Central memory CD8-positive, alpha-beta T cell (primary cell): ENCODE data around the gene SECISBP2.
"Not testable (repeated sequence)": the region's sequence is repeated elsewhere in the genome, so short reads cannot be mapped to it uniquely, and the experiment has no call there.

Source experiments
- ATAC-seq: fragments of 150-1000 bp; cut with Tn5 transposase; replicated peaks from 2 replicates; pipeline ENCODE4 v1.10.0; 2022; ENCODE audit warnings: mild to moderate bottlenecking, moderate FRiP score, moderate number of reproducible peaks; ENCODE audit not compliant: poor library complexity, severe bottlenecking; ENCODE audit errors: extremely low read depth
- DNase-seq, 2 donors: peaks; one replicate each; pipeline ENCODE4 v3.0.0; 2021; ENCODE audit warnings: low spot score in 2 of 2
- H3K27ac Mint-ChIP-seq: one replicate; pipeline ENCODE4 v1.8.0; 2022; ENCODE audit warnings: low read depth, mild to moderate bottlenecking, moderate library complexity, mixed read lengths
- H3K27me3 Mint-ChIP-seq: one replicate; pipeline ENCODE4 v1.8.0; 2022; ENCODE audit warnings: mixed read lengths
- H3K36me3 Mint-ChIP-seq: one replicate; pipeline ENCODE4 v1.8.0; 2022; ENCODE audit warnings: mild to moderate bottlenecking, moderate library complexity, mixed read lengths; ENCODE audit not compliant: insufficient read depth
- H3K4me1 Mint-ChIP-seq: one replicate; pipeline ENCODE4 v1.8.0; 2022; ENCODE audit warnings: mixed read lengths
- H3K4me3 Mint-ChIP-seq: one replicate; pipeline ENCODE4 v1.8.0; 2022; ENCODE audit warnings: mild to moderate bottlenecking, moderate library complexity, mixed read lengths
- H3K9me3 Mint-ChIP-seq: one replicate; pipeline ENCODE4 v1.8.0; 2022; ENCODE audit warnings: mixed read lengths

The SECISBP2 gene

DNA sequence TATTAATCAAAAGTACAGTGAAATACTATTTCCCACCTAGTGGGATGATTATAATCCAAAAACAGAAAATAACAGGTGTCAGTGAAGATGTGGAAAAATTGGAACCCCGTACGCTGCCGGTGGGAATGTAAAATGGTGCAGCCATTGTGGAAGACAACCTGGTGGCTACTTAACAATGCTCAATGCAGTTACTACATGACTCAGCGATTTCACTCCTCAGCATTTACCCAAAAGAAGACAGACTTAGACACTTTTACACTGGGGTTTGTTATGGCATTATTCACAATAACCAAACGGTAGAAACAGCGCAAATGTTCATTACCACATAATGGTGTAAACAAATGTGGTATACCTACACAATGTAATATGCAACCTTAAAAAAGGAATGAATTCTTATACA lies 23.9 kb downstream of the SECISBP2 start:
- ATAC-seq: no peak
- peaks cover 28% of the 10 kb centered on the region for H3K4me1 Mint-ChIP-seq
- no peaks in the 10 kb centered on the region for H3K27me3 Mint-ChIP-seq
- no peaks in the 10 kb centered on the region for H3K9me3 Mint-ChIP-seq
- DNase-seq: no peak
- H3K4me3 Mint-ChIP-seq: no peak overlapping the region
- no peak overlapping the region for H3K27ac Mint-ChIP-seq
- H3K36me3 Mint-ChIP-seq: peaks cover 78% of the 10 kb centered on the region

GRCh38 chr9:89342948-89343347 lies 24.6 kb downstream of the SECISBP2 start:
- H3K27ac Mint-ChIP-seq: no peak overlapping the region
- peaks cover 22% of the 10 kb centered on the region for H3K4me1 Mint-ChIP-seq
- H3K36me3 Mint-ChIP-seq: peaks cover 76% of the 10 kb centered on the region
- ATAC-seq: no peak
- no peaks in the 10 kb centered on the region for H3K9me3 Mint-ChIP-seq
- DNase-seq: no peak
- H3K27me3 Mint-ChIP-seq: no peaks in the 10 kb centered on the region
- H3K4me3 Mint-ChIP-seq: no peak overlapping the region

DNA sequence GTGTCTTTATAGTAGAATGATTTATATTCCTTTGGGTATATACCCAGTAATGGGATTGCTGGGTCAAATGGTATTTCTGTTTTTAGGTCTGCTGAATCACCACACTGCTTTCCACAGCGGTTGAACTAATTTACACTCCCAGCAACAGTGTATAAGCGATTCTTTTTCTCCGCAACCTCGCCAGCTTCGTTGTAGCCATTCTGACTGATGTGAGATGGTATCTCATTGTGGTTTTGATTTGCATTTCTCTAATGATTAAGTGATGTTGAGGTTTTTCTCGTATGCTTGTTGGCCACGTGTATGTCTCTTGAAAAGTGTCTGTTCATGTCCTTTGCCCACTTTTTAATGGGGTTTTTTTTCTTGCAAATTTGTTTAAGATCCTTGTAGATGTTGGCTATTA lies 25.5 kb downstream of the SECISBP2 start:
- not testable (repeated sequence) for DNase-seq, ATAC-seq, H3K4me3 Mint-ChIP-seq, H3K27ac Mint-ChIP-seq, H3K27me3 Mint-ChIP-seq, H3K9me3 Mint-ChIP-seq
- H3K36me3 Mint-ChIP-seq: peaks cover 81% of the 10 kb centered on the region
- peaks cover 22% of the 10 kb centered on the region for H3K4me1 Mint-ChIP-seq

- H3K27me3 Mint-ChIP-seq: no peaks in the 10 kb centered on the region
- H3K36me3 Mint-ChIP-seq: peaks cover 86% of the 10 kb centered on the region
- no peak overlapping the region for H3K4me3 Mint-ChIP-seq
- H3K4me1 Mint-ChIP-seq: peaks cover 21% of the 10 kb centered on the region
- no peak for DNase-seq
- ATAC-seq: no peak
- H3K27ac Mint-ChIP-seq: peak overlapping the region; percentile 56
- H3K9me3 Mint-ChIP-seq: no peaks in the 10 kb centered on the region
Measured at GRCh38 chr9:89345476-89345875, 27.2 kb downstream of the SECISBP2 start.

GRCh38 chr9:89346696-89347095 lies 28.4 kb downstream of the SECISBP2 start:
- Mint-ChIP-seq H3K27me3 (no peaks in the 10 kb centered on the region), H3K27ac (no peak overlapping the region), H3K36me3 (peaks cover 86% of the 10 kb centered on the region), H3K4me3 (no peak overlapping the region), H3K4me1 (peaks cover 27% of the 10 kb centered on the region), H3K9me3 (no peaks in the 10 kb centered on the region)
- ATAC-seq (no peak), DNase-seq (no peak)

GRCh38 chr9:89347651-89348050 lies 29.4 kb downstream of the SECISBP2 start:
- ATAC-seq: no peak
- Mint-ChIP-seq H3K27me3 (no peaks in the 10 kb centered on the region), H3K4me3 (no peak overlapping the region), H3K9me3 (no peaks in the 10 kb centered on the region), H3K4me1 (peaks cover 37% of the 10 kb centered on the region), H3K27ac (no peak overlapping the region), H3K36me3 (peaks cover 81% of the 10 kb centered on the region)
- no peak for DNase-seq

GRCh38 chr9:89349607-89350006 lies 31.3 kb downstream of the SECISBP2 start:
- H3K36me3 Mint-ChIP-seq: peaks cover 79% of the 10 kb centered on the region
- no peak for DNase-seq
- no peaks in the 10 kb centered on the region for H3K9me3 Mint-ChIP-seq
- no peak overlapping the region for H3K27ac Mint-ChIP-seq
- no peaks in the 10 kb centered on the region for H3K27me3 Mint-ChIP-seq
- ATAC-seq: no peak
- H3K4me3 Mint-ChIP-seq: no peak overlapping the region
- peaks cover 45% of the 10 kb centered on the region for H3K4me1 Mint-ChIP-seq

- Mint-ChIP-seq H3K4me3 (no peak overlapping the region), H3K27me3 (no peaks in the 10 kb centered on the region), H3K36me3 (peaks cover 74% of the 10 kb centered on the region), H3K27ac (peak overlapping the region; percentile 90), H3K4me1 (peaks cover 34% of the 10 kb centered on the region), H3K9me3 (no peaks in the 10 kb centered on the region)
- DNase-seq: no peak
- ATAC-seq: no peak
Measured at GRCh38 chr9:89350988-89351557, 32.8 kb downstream of the SECISBP2 start.

DNA sequence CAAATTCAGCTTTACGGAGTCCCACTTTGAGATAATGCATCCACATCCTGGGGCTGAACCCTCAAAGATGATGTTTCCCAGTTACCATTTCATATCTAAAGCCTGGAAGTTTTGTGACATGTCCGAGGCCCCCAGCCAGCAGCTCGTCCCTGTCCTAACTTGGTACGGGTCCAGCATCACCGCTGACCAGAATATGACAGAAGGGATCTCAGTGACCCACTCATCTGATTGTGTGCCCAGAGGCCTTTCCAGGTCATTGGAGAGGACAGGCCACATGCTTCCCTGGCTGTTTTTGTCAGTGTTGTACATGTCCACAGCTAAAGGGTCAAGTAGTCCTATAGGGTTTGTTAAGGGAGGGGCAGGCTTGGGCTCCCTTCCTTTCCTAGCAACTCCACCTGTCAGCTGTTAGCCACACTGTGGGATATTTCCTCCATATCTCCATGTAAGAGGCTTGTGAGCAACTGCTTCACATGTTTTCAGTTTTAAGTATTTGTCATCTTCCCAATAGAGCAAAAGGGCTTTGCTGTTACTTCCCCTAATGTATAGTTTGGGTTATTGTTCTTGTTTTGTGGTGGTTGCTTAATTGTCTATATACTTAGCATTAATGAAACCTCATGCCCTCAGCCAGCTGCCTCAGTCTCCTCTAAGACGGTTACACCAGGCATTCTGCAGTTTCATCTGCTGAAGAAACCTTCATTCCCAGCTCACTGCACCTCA lies 33.4 kb downstream of the SECISBP2 start:
- Mint-ChIP-seq H3K27ac (peak overlapping the region; percentile 90), H3K9me3 (no peaks in the 10 kb centered on the region), H3K4me3 (no peak overlapping the region), H3K27me3 (no peaks in the 10 kb centered on the region), H3K4me1 (peaks cover 34% of the 10 kb centered on the region), H3K36me3 (peaks cover 74% of the 10 kb centered on the region)
- no peak for DNase-seq
- ATAC-seq: no peak

- H3K36me3 Mint-ChIP-seq: peaks cover 75% of the 10 kb centered on the region
- DNase-seq (no peak), ATAC-seq (no peak)
- peaks cover 34% of the 10 kb centered on the region for H3K4me1 Mint-ChIP-seq
- no peaks in the 10 kb centered on the region for H3K27me3 Mint-ChIP-seq
- no peaks in the 10 kb centered on the region for H3K9me3 Mint-ChIP-seq
- peak overlapping the region; percentile 37 for H3K4me3 Mint-ChIP-seq
- peak overlapping the region; percentile 90 for H3K27ac Mint-ChIP-seq
Measured at GRCh38 chr9:89352451-89352850, 34.2 kb downstream of the SECISBP2 start.

- H3K4me1 Mint-ChIP-seq: peaks cover 34% of the 10 kb centered on the region
- H3K36me3 Mint-ChIP-seq: peaks cover 78% of the 10 kb centered on the region
- peak overlapping the region; percentile 37 for H3K4me3 Mint-ChIP-seq
- no peaks in the 10 kb centered on the region for H3K9me3 Mint-ChIP-seq
- ATAC-seq (no peak), DNase-seq (no peak)
- peak overlapping the region; percentile 90 for H3K27ac Mint-ChIP-seq
- H3K27me3 Mint-ChIP-seq: no peaks in the 10 kb centered on the region
Measured at GRCh38 chr9:89352874-89353649, 34.8 kb downstream of the SECISBP2 start.

GRCh38 chr9:89353989-89354388 lies 35.7 kb downstream of the SECISBP2 start:
- Mint-ChIP-seq H3K4me3 (no peak overlapping the region), H3K9me3 (no peaks in the 10 kb centered on the region), H3K36me3 (peaks cover 73% of the 10 kb centered on the region), H3K4me1 (peaks cover 34% of the 10 kb centered on the region), H3K27me3 (no peaks in the 10 kb centered on the region), H3K27ac (no peak overlapping the region)
- ATAC-seq: no peak
- DNase-seq: no peak

DNA sequence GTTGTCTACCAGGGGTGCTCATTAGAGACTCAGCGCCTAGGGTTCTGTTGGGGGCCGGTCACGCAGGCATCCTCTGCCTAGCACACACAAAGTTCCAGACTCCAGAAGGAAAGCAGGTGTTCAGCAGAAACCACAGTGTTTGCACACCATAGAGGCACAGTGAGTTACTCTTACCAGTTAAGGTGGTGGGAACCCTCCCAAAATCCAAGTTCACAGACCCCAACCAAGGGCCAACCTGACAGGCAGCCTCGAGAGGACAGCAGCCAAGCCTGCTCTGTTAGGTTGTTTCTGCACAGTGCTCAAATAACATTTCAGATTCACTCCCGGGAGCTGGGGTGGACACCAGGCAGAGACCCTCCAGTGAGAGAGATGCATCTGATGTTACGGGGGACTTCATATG lies 36.2 kb downstream of the SECISBP2 start:
- H3K36me3 Mint-ChIP-seq: peaks cover 73% of the 10 kb centered on the region

More for the DNA sequence above, 36.2 kb downstream of the SECISBP2 start:
- H3K4me1 Mint-ChIP-seq: peaks cover 34% of the 10 kb centered on the region
- H3K9me3 Mint-ChIP-seq: no peaks in the 10 kb centered on the region
- ATAC-seq: no peak
- H3K27ac Mint-ChIP-seq: no peak overlapping the region
- peak in 1 of 2 donors; percentile 5 for DNase-seq
- no peaks in the 10 kb centered on the region for H3K27me3 Mint-ChIP-seq
- no peak overlapping the region for H3K4me3 Mint-ChIP-seq
